H9 (cell line): Measurements from ENCODE around the gene CALR. TPM values are rescaled to one million over a fixed set of nuclear protein-coding genes. Genes with fewer than 3 reads are reported as not detected.

Source experiments
- DNase-seq: peaks from one replicate; pipeline ENCODE4 v3.0.0-alpha.2; 2017
- H2AFZ ChIP-seq: one replicate; pipeline ENCODE4 v1.6.1; 2013; ENCODE audit warnings: mild to moderate bottlenecking, low read length, control low read depth, moderate library complexity
- H2AK5ac ChIP-seq: 2 replicates; pipeline ENCODE4 v1.6.1; 2013; ENCODE audit warnings: low read length, control low read depth, mixed read lengths; ENCODE audit not compliant: insufficient read length
- H2BK120ac ChIP-seq: one replicate; pipeline ENCODE4 v1.6.1; 2013; ENCODE audit warnings: low read depth, mild to moderate bottlenecking, low read length, control low read depth, inconsistent platforms; ENCODE audit not compliant: poor library complexity, severe bottlenecking
- H2BK12ac ChIP-seq: 2 replicates; pipeline ENCODE4 v1.6.1; 2013; ENCODE audit warnings: low read length, control low read depth, mixed read lengths, low read depth; ENCODE audit not compliant: insufficient read length
- H2BK15ac ChIP-seq: 2 replicates; pipeline ENCODE4 v1.6.1; 2013; ENCODE audit warnings: low read depth, low read length, control low read depth
- H2BK20ac ChIP-seq: one replicate; pipeline ENCODE4 v1.6.1; 2013; ENCODE audit warnings: low read depth, mild to moderate bottlenecking, low read length, control low read depth, inconsistent platforms; ENCODE audit not compliant: poor library complexity, severe bottlenecking
- H2BK5ac ChIP-seq: 2 replicates; pipeline ENCODE4 v1.6.1; 2013; ENCODE audit warnings: low read length, control low read depth, mixed read lengths; ENCODE audit not compliant: insufficient read length
- H3K14ac ChIP-seq: 2 replicates; pipeline ENCODE4 v1.6.1; 2013; ENCODE audit warnings: low read length, control low read depth; ENCODE audit not compliant: insufficient read depth
- H3K18ac ChIP-seq: 2 replicates; pipeline ENCODE4 v1.6.1; 2013; ENCODE audit warnings: low read depth, mild to moderate bottlenecking, mixed read lengths, low read length, control low read depth; ENCODE audit not compliant: insufficient read length
- H3K23ac ChIP-seq: 2 replicates; pipeline ENCODE4 v1.6.1; 2013; ENCODE audit warnings: low read length, control low read depth, mixed read lengths, low read depth; ENCODE audit not compliant: insufficient read length
- H3K23me2 ChIP-seq: 2 replicates; pipeline ENCODE4 v1.6.1; 2013; ENCODE audit warnings: low read depth, mild to moderate bottlenecking, mixed read lengths, low read length, control low read depth; ENCODE audit not compliant: insufficient read length, poor library complexity, severe bottlenecking
- H3K27ac ChIP-seq: 2 replicates; pipeline ENCODE4 v1.5.1; 2013; ENCODE audit warnings: low read length, control low read depth, mixed read lengths, low read depth; ENCODE audit not compliant: insufficient read length
- H3K27me3 ChIP-seq: 2 replicates; pipeline ENCODE4 v1.6.1; 2013; ENCODE audit warnings: low read length, control low read depth, inconsistent platforms; ENCODE audit not compliant: insufficient read depth
- H3K4ac ChIP-seq: 2 replicates; pipeline ENCODE4 v1.6.1; 2013; ENCODE audit warnings: low read depth, mild to moderate bottlenecking, control low read depth, inconsistent platforms, low read length, moderate library complexity
- H3K4me1 ChIP-seq: 2 replicates; pipeline ENCODE4 v1.6.1; 2013; ENCODE audit warnings: low read length, control low read depth, inconsistent platforms; ENCODE audit not compliant: insufficient read depth
- H3K4me2 ChIP-seq: 2 replicates; pipeline ENCODE4 v1.6.1; 2013; ENCODE audit warnings: low read length, control low read depth, mixed read lengths; ENCODE audit not compliant: insufficient read length, insufficient read depth
- H3K56ac ChIP-seq: 2 replicates; pipeline ENCODE4 v1.6.1; 2013; ENCODE audit warnings: low read depth, mild to moderate bottlenecking, mixed read lengths, low read length, control low read depth; ENCODE audit not compliant: insufficient read length
- H3K79me1 ChIP-seq: 2 replicates; pipeline ENCODE4 v1.6.1; 2013; ENCODE audit warnings: low read depth, mild to moderate bottlenecking, moderate library complexity, low read length, control low read depth, inconsistent platforms; ENCODE audit not compliant: insufficient read depth, poor library complexity, severe bottlenecking
- H3K79me2 ChIP-seq: 2 replicates; pipeline ENCODE4 v1.6.1; 2013; ENCODE audit warnings: low read length, control low read depth, inconsistent platforms; ENCODE audit not compliant: insufficient read depth
- H3K9ac ChIP-seq: 2 replicates; pipeline ENCODE4 v1.6.1; 2013; ENCODE audit warnings: low read length, control low read depth, mixed read lengths; ENCODE audit not compliant: insufficient read length; ENCODE audit errors: extremely low read depth
- H3K9me3 ChIP-seq: one replicate; pipeline ENCODE4 v1.6.1; 2013; ENCODE audit warnings: low read depth, low read length, inconsistent platforms; ENCODE audit not compliant: control insufficient read depth
- H3T11ph ChIP-seq: one replicate; pipeline ENCODE4 v1.6.1; 2013; ENCODE audit warnings: mild to moderate bottlenecking, low read length, control low read depth, inconsistent platforms
- H4K20me1 ChIP-seq: one replicate; pipeline ENCODE4 v1.6.1; 2013; ENCODE audit not compliant: control insufficient read depth, insufficient read length, insufficient read depth
- H4K5ac ChIP-seq: 2 replicates; pipeline ENCODE4 v1.6.1; 2013; ENCODE audit warnings: low read depth, mild to moderate bottlenecking, mixed read lengths, low read length, control low read depth; ENCODE audit not compliant: insufficient read length
- H4K8ac ChIP-seq: replicated peaks from 2 replicates; pipeline ENCODE4 v1.6.1; 2013; ENCODE audit warnings: low read length, control low read depth, mixed read lengths, low read depth; ENCODE audit not compliant: insufficient read length
- H4K91ac ChIP-seq: 2 replicates; pipeline ENCODE4 v1.6.1; 2013; ENCODE audit warnings: low read depth, mild to moderate bottlenecking, moderate library complexity, mixed read lengths, low read length, control low read depth; ENCODE audit not compliant: insufficient read length
- H3K27ac Mint-ChIP-seq, 3 experiments: 2 replicates in 2 of 3; 3 replicates in 1 of 3; pipeline ENCODE4 v1.8.0; 2020 to 2021; ENCODE audit warnings: mixed read lengths in 3 of 3, mild to moderate bottlenecking in 1 of 3, moderate library complexity in 1 of 3
- H3K27me3 Mint-ChIP-seq: 2 replicates; pipeline ENCODE4 v1.8.0; 2021; ENCODE audit warnings: low read depth, mild to moderate bottlenecking, moderate library complexity, mixed read lengths
- H3K36me3 Mint-ChIP-seq, 3 experiments: 2 replicates in 2 of 3; 3 replicates in 1 of 3; pipeline ENCODE4 v1.8.0; 2020 to 2021; ENCODE audit warnings: low read depth in 3 of 3, mixed read lengths in 3 of 3; ENCODE audit not compliant: insufficient read depth in 1 of 3
- H3K4me1 Mint-ChIP-seq, 2 experiments: 2 replicates each; pipeline ENCODE4 v1.8.0; 2020; ENCODE audit warnings: mixed read lengths in 2 of 2
- H3K4me3 Mint-ChIP-seq, 2 experiments: 2 replicates in 1 of 2; 3 replicates in 1 of 2; pipeline ENCODE4 v1.8.0; 2020 to 2021; ENCODE audit warnings: mild to moderate bottlenecking in 2 of 2, mixed read lengths in 2 of 2, moderate library complexity in 1 of 2
- H3K9me3 Mint-ChIP-seq, 2 experiments: 2 replicates in 1 of 2; 3 replicates in 1 of 2; pipeline ENCODE4 v1.8.0; 2020; ENCODE audit warnings: mild to moderate bottlenecking in 2 of 2, mixed read lengths in 2 of 2, moderate library complexity in 1 of 2
- CTCF ChIP-seq: fragments of 200-600 bp; sonication (generic); conservative IDR thresholded peaks from 3 replicates; pipeline ENCODE4 v1.8.0; 2021; ENCODE audit warnings: antibody characterized with exemption, mild to moderate bottlenecking
- WGBS: extraction: QIAGEN DNeasy Blood & Tissue Kit; methylation state at CpG from one replicate; pipeline ENCODE4 v1.1.7; 2013; ENCODE audit warnings: missing lambda C conversion rate, low lambda C conversion rate, mixed read lengths; ENCODE audit not compliant: insufficient read length; ENCODE audit errors: extremely low coverage; 5-methylcytosine and 5-hydroxymethylcytosine counted together
- total RNA-seq: library from RNA; stranded (reverse); gene quantifications from 2 replicates; pipeline ENCODE4 v1.2.1, GENCODE V29; 2021

Gene CALR
- total RNA-seq, 1 experiment from 2014 or later, result 887 TPM

- H3K27me3 ChIP-seq, result peaks cover 6% of the 10 kb centered on the region; the same call in 1 of the 2 replicates
Measured at GRCh38 chr19:12985049-12985776, 46.8 kb downstream of the CALR start.

More at GRCh38 chr19:12985049-12985776, 46.8 kb downstream of the CALR start:
- Histone ChIP-seq H3K14ac (no peak overlapping the region), H4K91ac (no peak overlapping the region), H2BK12ac (no peak overlapping the region), H3K23ac (no peak overlapping the region), H3K56ac (no peak overlapping the region), H4K5ac (no peak overlapping the region), H3K9ac (no peak overlapping the region), H3K4me2 (no peak overlapping the region), H2BK5ac (no peak overlapping the region), H3T11ph (no peak overlapping the region), H3K4ac (no peak overlapping the region), H3K4me1 (no peaks in the 10 kb centered on the region), H3K9me3 (no peaks in the 10 kb centered on the region), H3K18ac (no peak overlapping the region), H2BK15ac (no peak overlapping the region), H2AK5ac (no peak overlapping the region), H3K79me2 (no peaks in the 10 kb centered on the region), H3K23me2 (no peaks in the 10 kb centered on the region), H4K8ac (no peak overlapping the region), H4K20me1 (no peaks in the 10 kb centered on the region), H2BK20ac (no peak overlapping the region), H3K27ac (no peak overlapping the region), H2AFZ (no peak overlapping the region), H2BK120ac (no peak overlapping the region), H3K79me1 (no peaks in the 10 kb centered on the region)
- Mint-ChIP-seq H3K4me1 (peaks cover 6 to 9% of the 10 kb centered on the region in 2 experiments), H3K27ac (no peak overlapping the region; a peak in 1 of 7 replicates), H3K9me3 (no peaks in the 10 kb centered on the region; a peak in 1 of 5 replicates), H3K36me3 (no peaks in the 10 kb centered on the region), H3K4me3 (peak overlapping the region in 1 of 2 experiments; percentile 50; a peak in 1 of 5 replicates), H3K27me3 (no peaks in the 10 kb centered on the region; the same call in none of the 2 replicates)
- TF ChIP-seq CTCF, result no peak
- DNase-seq, result peak; percentile 33
- WGBS, result no CpG with 5 or more reads among the region's 16 CpGs
